ENCODE results near the gene FBXO4.

DNA sequence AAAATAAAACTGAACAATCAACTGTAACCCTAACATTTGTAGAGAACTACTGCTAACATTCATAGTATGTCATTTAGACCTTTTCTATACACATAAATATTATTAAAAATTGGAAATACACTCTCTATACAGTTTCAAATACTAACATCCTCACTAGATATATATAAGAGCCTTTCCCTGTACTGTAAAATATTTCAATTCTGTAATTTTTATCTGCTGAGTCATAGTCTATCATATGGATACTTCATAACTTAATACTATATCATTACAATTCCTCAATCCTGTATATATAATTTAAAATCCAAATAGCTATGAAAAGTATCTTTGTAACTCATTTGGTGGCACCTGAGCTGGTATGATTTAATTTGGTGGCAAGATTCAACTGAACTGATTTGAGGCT lies 55.8 kb downstream of the FBXO4 start:
- TF ChIP-seq CTCF (optimal IDR thresholded peaks at IDR 0.05 in 1 of 3, IDR thresholded peaks at IDR 0.05 in 1 of 3, conservative IDR thresholded peaks at IDR 0.05 in 1 of 3; ENCODE audit: extremely low read depth in 1 of 3, insufficient read depth in 2 of 3, low read length in 3 of 3) (no peak), EZH2 (IDR thresholded peaks at IDR 0.05; ENCODE audit: low read length) (no peak)
